ENCODE data around the gene DENND4B. TPM values are rescaled to one million over a fixed set of nuclear protein-coding genes. Genes with fewer than 3 reads are reported as not detected.

DENND4B gene
- total and polyA plus RNA-seq, 10 of the 15 experiments (the other 5 are each of a cell fraction or from before 2014, with no cell fraction given) = 12.0 to 74.8 (median 22.7) TPM

GRCh38 chr1:153946622-153947241 lies at the start of gene DENND4B (continued):
- TF ChIP-seq HSF1 (IDR thresholded peaks at IDR 0.05; ENCODE audit: low read depth, low read length) (no peak), ZNF207 (IDR thresholded peaks at IDR 0.05; ENCODE audit: borderline replicate concordance) (no peak), ESRRA (IDR thresholded peaks at IDR 0.05; ENCODE audit: low read length) (no peak), IRF5 (IDR thresholded peaks at IDR 0.05; ENCODE audit: borderline replicate concordance) (no peak), KAT2A (conservative IDR thresholded peaks at IDR 0.05; ENCODE audit: control insufficient read depth, low read depth, low read length) (no peak), ZNF592 (IDR thresholded peaks at IDR 0.05) (no peak), NR2F1 (conservative IDR thresholded peaks at IDR 0.05) (peak; percentile 87), IRF4 (IDR thresholded peaks at IDR 0.05; ENCODE audit: low read depth, low read length) (no peak), EGR1 (IDR thresholded peaks at IDR 0.05; ENCODE audit: borderline replicate concordance in 1 of 2, low read depth in 2 of 2, low read length in 2 of 2) (peak in 1 of 2 experiments; percentile 51; a peak in 1 of 3 replicates), GATAD2B (conservative IDR thresholded peaks at IDR 0.05; ENCODE audit: low read depth) (no peak), RCOR1 (conservative IDR thresholded peaks at IDR 0.05; ENCODE audit: low read depth, low read length) (no peak), ZBTB40 (IDR thresholded peaks at IDR 0.05; ENCODE audit: borderline replicate concordance) (no peak), EZH2 (IDR thresholded peaks at IDR 0.05; ENCODE audit: borderline replicate concordance, control insufficient read depth, low read depth, low read length) (no peak), ZBED1 (IDR thresholded peaks at IDR 0.05; ENCODE audit: borderline replicate concordance) (0 out of 2 replicates have a peak, but pooled peaks have one; percentile 11), BCL11A (IDR thresholded peaks at IDR 0.05; ENCODE audit: low read depth, low read length) (0 out of 2 replicates have a peak, but pooled peaks have one; percentile 4), BACH1 (IDR thresholded peaks at IDR 0.05; ENCODE audit: borderline replicate concordance) (peak; percentile 17; the same call in 1 of the 2 replicates), USF1 (IDR thresholded peaks at IDR 0.05; ENCODE audit: borderline replicate concordance, extremely low read length, insufficient read depth, low read depth, low read length) (no peak)

All from GM12878 (cell line).